Spleen (tissue), 11 donors: Measurements from ENCODE around the gene ANO3. TPM values are rescaled to one million over a fixed set of nuclear protein-coding genes. Genes with fewer than 3 reads are reported as not detected.

ENCODE experiments used
- DNase-seq: peaks from one replicate; pipeline ENCODE4 v3.0.0-alpha.2; 2020
- H3K27ac ChIP-seq, 8 donors: fragments of 200-600 bp; sonication (generic) in 7 of 8; 1 replicate in 4 of 8; 2 replicates in 4 of 8; pipeline versions ENCODE4 v1.5.0 to v1.8.0; 2016 to 2021; ENCODE audit warnings: inconsistent platforms in 4 of 8, mild to moderate bottlenecking in 4 of 8, moderate library complexity in 1 of 8
- H3K27me3 ChIP-seq, 7 donors: fragments of 200-600 bp; sonication (generic) in 6 of 7; replicated peaks in 1 of 7; 1 replicate in 4 of 7; 2 replicates in 3 of 7; pipeline versions ENCODE4 v1.5.0 to v1.8.0; 2016 to 2021; ENCODE audit warnings: inconsistent platforms in 3 of 7, mild to moderate bottlenecking in 1 of 7
- H3K36me3 ChIP-seq, 6 donors: fragments of 200-600 bp; sonication (generic) in 5 of 6; 1 replicate in 4 of 6; 2 replicates in 2 of 6; pipeline versions ENCODE4 v1.5.0 to v1.8.0; 2016 to 2021; ENCODE audit warnings: inconsistent platforms in 2 of 6
- H3K4me1 ChIP-seq, 6 donors: fragments of 200-600 bp; sonication (generic) in 5 of 6; 1 replicate in 3 of 6; 2 replicates in 3 of 6; pipeline versions ENCODE4 v1.5.0 to v1.8.0; 2016 to 2021; ENCODE audit warnings: inconsistent platforms in 3 of 6
- H3K4me3 ChIP-seq, 8 donors: fragments of 200-600 bp; sonication (generic) in 7 of 8; 1 replicate in 4 of 8; 2 replicates in 4 of 8; pipeline versions ENCODE4 v1.5.0 to v1.8.0; 2016 to 2021; ENCODE audit warnings: inconsistent platforms in 4 of 8, mild to moderate bottlenecking in 4 of 8, moderate library complexity in 2 of 8
- H3K9me3 ChIP-seq, 8 donors: fragments of 200-600 bp; sonication (generic) in 7 of 8; 1 replicate in 4 of 8; 2 replicates in 4 of 8; pipeline versions ENCODE4 v1.5.0 to v1.8.0; 2016 to 2021; ENCODE audit warnings: inconsistent platforms in 4 of 8
- CTCF ChIP-seq, 11 experiments: fragments of 200-600 bp in 7 of 11; fragments of 450-650 bp in 4 of 11; sonication (generic) in 4 of 11; IDR thresholded peaks in 8 of 11; conservative IDR thresholded peaks in 3 of 11; 1 replicate in 7 of 11; 2 replicates in 4 of 11; pipeline versions ENCODE4 v1.4.0 to v1.8.0; 2016 to 2021; ENCODE audit warnings: antibody characterized with exemption in 11 of 11, inconsistent platforms in 4 of 11, mild to moderate bottlenecking in 1 of 11
- POLR2A ChIP-seq, 3 donors: fragments of 450-650 bp; IDR thresholded peaks; one replicate each; pipeline ENCODE4 v1.5.1; 2017; ENCODE audit warnings: antibody characterized with exemption in 3 of 3, mild to moderate bottlenecking in 1 of 3
- POLR2AphosphoS5 ChIP-seq, 3 donors: sonication (generic); formaldehyde crosslinking; IDR thresholded peaks; one replicate each; pipeline ENCODE4 v1.5.1; 2017; ENCODE audit warnings: antibody characterized with exemption in 3 of 3
- WGBS, 5 donors: extraction: QIAGEN DNeasy Blood & Tissue Kit in 3 of 5; methylation state at CpG; one replicate each; pipeline versions ENCODE4 v1.1.5 to v1.1.7; 2013 to 2018; 5-methylcytosine and 5-hydroxymethylcytosine counted together
- intact Hi-C: fragments of 100-400 bp; cut with DNase I; formaldehyde crosslinking; loops from one replicate; pipeline ENCODE4 v1.15.0; 2023; ENCODE audit warnings: low total_unique reads
- polyA plus RNA-seq, 3 donors: library from polyadenylated mRNA; stranded (reverse); fragments of 200-250 nt; gene quantifications; one replicate each; pipeline ENCODE4 v1.2.1, GENCODE V29; 2013
- total RNA-seq, 7 donors: library from RNA; depleted of rRNA in 3 of 7; stranded (reverse); fragments of >200 nt in 3 of 7; fragmentation: NEBNext Ultra II Directional in 4 of 7; extraction: Animal tissue kit (Norgen Biotek cat#: 25700) in 4 of 7; gene quantifications; one replicate each; pipeline versions ENCODE4 v1.1.0 to v1.2.1, GENCODE V29; 2016 to 2021
- donor health status: healthy with polysubstance abuse.
- donor health status: DM: no; HTN: no; CAD: no; lungs with moderate emphysema.
- donor health status: DM: no; HTN: no; CAD: no.
- donor health status: Bipolar disorder and iron deficiency.
- donor health status: healthy.
- donor health status: DM: no; HTN: no; CAD: no.
- donor health status: DM: yes; HTN: yes; CAD: no.

ANO3 gene
- total and polyA plus RNA-seq, 10 donors: 0.03 to 2.6 (median 0.26) TPM; not detected in 4

DNA sequence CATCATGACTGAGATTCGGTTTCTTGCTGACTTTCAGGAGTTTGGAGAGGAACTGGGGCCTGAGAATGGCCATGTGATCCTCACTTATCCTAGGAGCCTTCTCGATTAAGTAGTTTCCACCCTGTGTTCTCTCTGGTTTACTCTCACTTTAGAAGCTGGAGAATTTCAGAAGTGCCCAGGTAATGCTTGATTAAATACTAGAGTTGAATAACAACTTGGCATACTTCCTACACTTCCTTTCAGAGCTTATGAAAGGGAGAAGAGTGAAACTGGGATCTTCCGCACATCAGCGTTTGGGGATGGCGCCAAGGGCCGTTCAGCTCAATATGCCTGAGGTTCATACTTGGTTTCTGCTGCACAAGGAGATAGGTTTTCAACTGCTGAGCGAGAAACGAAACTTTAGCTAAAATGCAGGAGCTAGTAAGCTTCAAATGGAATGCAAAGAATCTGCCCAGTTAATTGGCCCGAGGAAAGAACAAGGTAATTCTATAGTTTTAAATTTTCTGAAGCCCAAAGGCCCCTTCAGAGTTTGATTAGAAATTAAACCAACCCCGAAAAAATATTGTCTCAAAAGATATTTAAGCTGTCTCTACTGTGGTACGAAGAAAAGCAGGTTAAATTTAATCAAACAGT is 241.0 kb downstream of the ANO3 start:
- H3K4me3 ChIP-seq: no peak overlapping the region
- TF ChIP-seq CTCF (IDR thresholded peaks at IDR 0.05 in 8 of 11, conservative IDR thresholded peaks at IDR 0.05 in 3 of 11): no peak
- no peak for TF ChIP-seq POLR2AphosphoS5 (IDR thresholded peaks at IDR 0.05)
- TF ChIP-seq POLR2A (IDR thresholded peaks at IDR 0.05): no peak
- intact Hi-C loops: no loop called here
- WGBS, 5 donors: 70 to 87% (median 79%) methylated on average over 11 of the region's 11 CpGs
- no peaks in the 10 kb centered on the region for H3K36me3 ChIP-seq
- no peak for DNase-seq
- H3K27me3 ChIP-seq: no peaks in the 10 kb centered on the region
- no peaks in the 10 kb centered on the region for H3K4me1 ChIP-seq
- H3K9me3 ChIP-seq: no peaks in the 10 kb centered on the region
- H3K27ac ChIP-seq: no peak overlapping the region

DNA sequence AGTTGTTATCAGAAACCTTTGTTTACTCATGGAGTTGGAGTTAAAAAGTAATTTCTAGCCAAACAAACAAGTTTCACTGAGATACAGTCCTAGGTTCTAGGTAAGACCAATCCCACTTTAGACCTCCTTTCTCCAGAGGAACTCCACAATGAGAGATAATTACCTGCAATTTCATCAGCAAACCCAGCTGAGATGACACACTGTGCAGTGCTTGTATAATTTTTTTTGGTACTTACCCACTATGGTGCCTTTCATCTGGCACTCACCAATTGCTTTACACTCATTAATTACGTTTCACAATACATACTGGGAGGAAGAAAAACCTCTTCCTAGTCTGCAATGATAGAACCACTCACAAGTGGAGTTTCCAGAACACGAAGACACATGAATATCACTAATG is 242.0 kb downstream of the ANO3 start:
- Histone ChIP-seq H3K9me3 (no peaks in the 10 kb centered on the region), H3K27ac (no peak overlapping the region), H3K36me3 (no peaks in the 10 kb centered on the region), H3K4me3 (no peak overlapping the region), H3K4me1 (no peaks in the 10 kb centered on the region), H3K27me3 (no peaks in the 10 kb centered on the region)
- 59 to 75% (median 61%) methylated on average over 2 of the region's 2 CpGs for WGBS, 5 donors
- intact Hi-C loops: no loop called here
- no peak for DNase-seq
- TF ChIP-seq POLR2A (IDR thresholded peaks at IDR 0.05): no peak
- TF ChIP-seq CTCF (IDR thresholded peaks at IDR 0.05 in 8 of 11, conservative IDR thresholded peaks at IDR 0.05 in 3 of 11): no peak
- TF ChIP-seq POLR2AphosphoS5 (IDR thresholded peaks at IDR 0.05): no peak

DNA sequence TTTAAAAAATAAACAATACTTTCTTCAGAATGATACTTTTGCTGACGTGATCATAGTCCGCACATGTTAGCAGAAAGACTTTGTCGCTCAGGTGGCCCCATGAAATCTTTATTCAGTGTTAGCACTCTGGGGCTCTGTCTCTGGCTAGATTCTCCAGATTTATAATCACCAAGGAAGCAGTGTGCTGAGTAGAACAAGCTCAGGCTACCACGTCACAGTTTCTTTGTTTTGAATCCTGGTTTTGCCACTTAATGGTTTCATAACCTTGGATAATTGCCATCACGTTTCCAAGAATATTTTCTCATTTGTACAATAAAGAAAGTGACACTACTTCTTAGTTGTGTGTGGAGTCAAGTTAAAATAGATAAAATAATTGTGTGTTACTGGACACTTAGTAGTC is 244.0 kb downstream of the ANO3 start:
- no peak for DNase-seq
- intact Hi-C loops: no loop called here
- no peak overlapping the region for H3K4me3 ChIP-seq
- TF ChIP-seq POLR2AphosphoS5 (IDR thresholded peaks at IDR 0.05) (no peak), CTCF (IDR thresholded peaks at IDR 0.05 in 8 of 11, conservative IDR thresholded peaks at IDR 0.05 in 3 of 11) (no peak), POLR2A (IDR thresholded peaks at IDR 0.05) (no peak)
- WGBS, 5 donors: 68 to 85% (median 76%) methylated on average over 5 of the region's 5 CpGs
- H3K36me3 ChIP-seq: no peaks in the 10 kb centered on the region
- H3K27me3 ChIP-seq: no peaks in the 10 kb centered on the region
- H3K4me1 ChIP-seq: no peaks in the 10 kb centered on the region
- no peak overlapping the region for H3K27ac ChIP-seq
- H3K9me3 ChIP-seq: no peaks in the 10 kb centered on the region

GRCh38 chr11:26578998-26579661 is 247.2 kb downstream of the ANO3 start:
- no peak for DNase-seq
- H3K4me1 ChIP-seq: no peaks in the 10 kb centered on the region
- TF ChIP-seq POLR2AphosphoS5 (IDR thresholded peaks at IDR 0.05) (no peak), POLR2A (IDR thresholded peaks at IDR 0.05) (no peak), CTCF (IDR thresholded peaks at IDR 0.05 in 8 of 11, conservative IDR thresholded peaks at IDR 0.05 in 3 of 11) (no peak)
- no peak overlapping the region for H3K4me3 ChIP-seq
- intact Hi-C loops: no loop called here
- no peaks in the 10 kb centered on the region for H3K36me3 ChIP-seq
- 47 to 76% (median 64%) methylated on average over 1 of the region's 1 CpG for WGBS, 5 donors
- H3K9me3 ChIP-seq: no peaks in the 10 kb centered on the region
- no peak overlapping the region for H3K27ac ChIP-seq
- no peaks in the 10 kb centered on the region for H3K27me3 ChIP-seq
